NCI-H146 (cell line): ENCODE data around the gene CENPM.

ENCODE experiments used
- DNase-seq: peaks from one replicate; lab custom pipeline; 2025; lab: John Stamatoyannopoulos, UW

CENPM gene

GRCh38 chr22:41899110-41899509, 47.8 kb downstream of the CENPM start:
- no peak for DNase-seq

- no peak for DNase-seq
Observed at GRCh38 chr22:41898645-41899044, 48.3 kb downstream of the CENPM start.

- DNase-seq: no peak
Observed at GRCh38 chr22:41893591-41894375, 53.2 kb downstream of the CENPM start.

GRCh38 chr22:41892721-41893120, 54.2 kb downstream of the CENPM start:
- DNase-seq: no peak

- DNase-seq: no peak
Observed at GRCh38 chr22:41891407-41891806, 55.5 kb downstream of the CENPM start.
